ENCODE measurements around the gene EFNA3.

The EFNA3 gene

GRCh38 chr1:155049651-155050559 is 28.7 kb upstream of the EFNA3 start:
- DNase-seq: no peak

DNA sequence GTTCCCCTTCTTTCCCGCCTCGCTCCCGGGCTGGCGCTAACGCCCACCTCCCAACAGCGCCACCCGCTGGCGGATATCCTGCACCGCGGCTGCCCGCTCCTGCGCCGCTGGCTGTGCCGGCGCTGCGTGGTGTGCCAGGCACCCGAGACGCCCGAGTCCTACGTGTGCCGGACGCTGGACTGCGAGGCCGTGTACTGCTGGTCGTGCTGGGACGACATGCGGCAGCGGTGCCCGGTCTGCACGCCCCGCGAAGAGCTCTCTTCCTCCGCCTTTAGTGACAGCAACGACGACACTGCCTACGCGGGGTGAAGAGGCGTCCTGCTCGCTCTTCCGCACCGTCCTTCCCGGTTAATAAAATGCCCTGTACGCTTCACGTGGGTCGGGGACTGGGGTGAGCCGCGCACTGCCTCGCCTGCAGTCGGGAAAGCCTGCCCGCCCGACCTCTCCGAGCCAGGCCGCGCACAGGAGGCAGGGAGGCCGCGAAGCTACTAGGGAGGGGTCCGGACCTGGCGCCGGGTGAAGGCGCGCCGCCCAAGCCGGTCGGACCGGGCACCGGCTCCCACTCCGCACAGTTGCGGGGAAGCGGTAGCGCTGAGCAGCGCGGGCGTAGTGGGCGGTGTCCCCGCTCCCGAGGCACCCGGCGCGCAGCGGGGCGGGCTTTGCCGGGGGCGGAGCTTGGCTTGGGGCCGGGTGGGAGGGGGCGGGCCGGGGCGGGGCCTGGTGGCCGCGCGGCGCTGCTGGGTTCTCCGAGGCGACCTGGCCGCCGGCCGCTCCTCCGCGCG is 27.9 kb upstream of the EFNA3 start, which contains the start of gene ADAM15:
TSS of gene ADAM15 (plus strand) at position 757 of the 782 bp plus-strand sequence. CDS start 71 bp downstream, outside the sequence.
- DNase-seq: peak; percentile 31

DNA sequence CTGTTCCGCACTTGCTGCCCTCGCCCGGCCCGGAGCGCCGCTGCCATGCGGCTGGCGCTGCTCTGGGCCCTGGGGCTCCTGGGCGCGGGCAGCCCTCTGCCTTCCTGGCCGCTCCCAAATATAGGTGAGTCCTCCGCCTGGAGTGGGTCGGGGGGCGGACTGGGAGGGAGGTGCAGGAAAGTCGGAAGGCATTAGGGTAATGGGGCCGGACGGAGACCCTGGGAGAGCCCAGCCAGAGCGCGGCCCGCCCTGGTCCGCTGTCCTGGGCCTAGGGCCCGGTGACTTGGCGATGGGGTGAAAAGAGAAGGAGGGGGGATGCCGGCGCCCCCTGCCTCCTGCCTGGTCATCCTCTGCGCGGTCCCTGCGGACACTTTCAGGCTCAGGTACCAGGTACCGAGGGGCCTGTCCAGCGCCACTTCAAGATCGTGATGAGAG is 27.3 kb upstream of the EFNA3 start:
- DNase-seq: no peak

DNA sequence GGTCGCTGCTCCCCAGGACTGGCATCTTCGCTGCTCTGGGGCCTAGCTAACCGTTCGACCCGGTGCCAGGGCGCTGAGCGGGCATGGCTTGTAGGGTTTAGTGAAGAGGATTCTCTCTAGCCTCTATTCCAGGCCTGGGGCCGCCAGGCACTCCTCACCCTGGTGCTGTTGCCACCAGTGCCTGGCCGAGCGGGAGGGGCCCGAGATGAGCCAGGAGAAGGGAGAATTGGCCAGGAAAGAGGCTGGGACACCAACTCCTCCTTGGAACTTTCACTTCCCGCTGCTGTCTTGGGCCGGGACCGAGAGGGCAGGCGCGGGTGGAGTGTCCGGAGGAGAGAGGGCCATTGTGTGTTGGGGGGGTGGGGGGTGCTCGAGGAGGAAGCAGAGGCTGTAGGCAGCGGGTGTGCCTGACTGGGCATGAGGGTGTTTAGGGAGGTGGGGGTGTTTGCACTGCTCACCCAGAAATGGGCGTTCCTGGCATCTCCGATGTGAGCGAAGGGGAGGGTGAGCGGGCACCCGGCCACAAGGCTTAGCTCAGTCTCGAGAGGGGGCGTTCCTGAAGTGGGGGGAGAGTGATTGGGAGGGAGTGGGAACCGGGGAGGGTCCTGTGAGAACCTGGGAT is 26.7 kb upstream of the EFNA3 start:
- no peak for DNase-seq

DNA sequence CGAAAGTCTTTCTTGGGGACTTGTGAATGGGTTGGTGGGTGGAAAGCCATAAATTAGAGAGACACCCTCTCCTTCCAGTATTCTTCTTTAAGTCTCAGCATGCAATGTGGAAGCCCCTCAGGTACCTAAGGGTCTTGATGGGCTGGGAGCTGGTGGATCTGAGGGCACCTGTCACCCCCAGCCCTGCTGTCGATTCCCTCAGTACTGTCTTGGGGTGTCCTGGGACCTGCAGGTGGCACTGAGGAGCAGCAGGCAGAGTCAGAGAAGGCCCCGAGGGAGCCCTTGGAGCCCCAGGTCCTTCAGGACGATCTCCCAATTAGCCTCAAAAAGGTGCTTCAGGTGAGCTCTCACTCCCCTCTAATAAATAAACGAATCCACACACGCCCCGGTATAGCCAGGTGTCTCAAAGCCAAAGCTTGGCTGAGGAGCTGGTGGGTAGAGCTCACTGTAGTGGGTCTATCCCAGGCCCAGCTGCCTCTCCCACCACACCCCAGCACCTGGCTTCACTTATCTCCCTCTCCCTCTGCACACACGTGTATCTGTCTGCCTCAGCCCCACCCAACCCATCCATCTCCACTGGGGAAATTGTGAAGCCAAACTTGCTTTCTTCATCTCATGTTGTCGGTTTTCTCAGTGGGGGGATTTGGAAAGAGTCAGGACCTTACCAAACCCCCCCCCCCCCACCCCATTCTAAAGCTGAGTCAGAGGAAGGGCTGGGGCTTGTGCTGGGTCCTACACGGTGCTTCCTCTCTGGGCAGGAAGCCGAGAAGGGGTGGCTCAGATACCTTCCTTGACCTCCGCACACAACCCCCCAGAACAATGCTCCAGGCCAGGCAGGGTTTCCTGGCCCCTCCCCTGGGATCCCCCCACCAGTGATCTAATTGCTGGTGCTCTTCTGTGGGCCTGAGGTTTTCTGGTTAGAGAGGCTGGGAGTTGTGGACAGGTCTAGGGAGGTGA is 25.9 kb upstream of the EFNA3 start:
- DNase-seq: no peak

GRCh38 chr1:155053531-155054105 is 25.0 kb upstream of the EFNA3 start:
- no peak for DNase-seq

DNA sequence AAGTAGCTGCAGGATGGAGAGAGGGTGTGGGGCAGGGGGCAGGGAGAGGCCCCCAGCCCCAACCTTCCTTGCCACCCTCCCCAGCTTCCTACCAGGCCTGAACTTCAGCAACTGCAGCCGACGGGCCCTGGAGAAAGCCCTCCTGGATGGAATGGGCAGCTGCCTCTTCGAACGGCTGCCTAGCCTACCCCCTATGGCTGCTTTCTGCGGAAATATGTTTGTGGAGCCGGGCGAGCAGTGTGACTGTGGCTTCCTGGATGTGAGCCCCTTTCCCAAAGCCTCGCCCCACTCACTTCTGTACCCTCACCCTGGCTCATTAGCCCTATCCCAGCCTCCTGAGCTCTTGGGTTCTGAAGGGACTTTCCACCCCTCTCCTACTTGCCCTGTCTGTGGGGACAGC is 21.5 kb upstream of the EFNA3 start:
- no peak for DNase-seq

- DNase-seq: no peak
Measured at GRCh38 chr1:155057788-155058211, 20.8 kb upstream of the EFNA3 start.

GRCh38 chr1:155060736-155061135 is 17.9 kb upstream of the EFNA3 start:
- DNase-seq: no peak

- peak; percentile 21 for DNase-seq
Measured at GRCh38 chr1:155061381-155062150, 17.1 kb upstream of the EFNA3 start.

DNA sequence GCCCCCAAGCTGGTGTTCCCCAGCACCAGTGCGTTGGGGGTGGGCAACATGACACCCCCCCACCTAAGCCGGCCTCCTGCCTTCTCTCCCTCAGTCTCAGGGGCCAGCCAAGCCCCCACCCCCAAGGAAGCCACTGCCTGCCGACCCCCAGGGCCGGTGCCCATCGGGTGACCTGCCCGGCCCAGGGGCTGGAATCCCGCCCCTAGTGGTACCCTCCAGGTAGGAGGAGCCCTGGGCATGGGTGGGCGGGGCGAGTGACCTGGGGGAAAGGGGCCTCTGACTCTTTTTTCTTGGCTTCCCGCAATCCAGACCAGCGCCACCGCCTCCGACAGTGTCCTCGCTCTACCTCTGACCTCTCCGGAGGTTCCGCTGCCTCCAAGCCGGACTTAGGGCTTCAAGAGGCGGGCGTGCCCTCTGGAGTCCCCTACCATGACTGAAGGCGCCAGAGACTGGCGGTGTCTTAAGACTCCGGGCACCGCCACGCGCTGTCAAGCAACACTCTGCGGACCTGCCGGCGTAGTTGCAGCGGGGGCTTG is 16.4 kb upstream of the EFNA3 start:
- DNase-seq: no peak

- DNase-seq: no peak
Measured at GRCh38 chr1:155062702-155063411, 15.8 kb upstream of the EFNA3 start.

- peak; percentile 51 for DNase-seq
Measured at GRCh38 chr1:155063550-155064110, 15.0 kb upstream of the EFNA3 start, which contains the start of gene EFNA4. Gene EFNA4, plus strand, starts transcription at chr1:155063740. Its CDS starts 84 bp downstream, at chr1:155063824.

- no peak for DNase-seq
Measured at GRCh38 chr1:155064111-155064831, 14.4 kb upstream of the EFNA3 start.

- DNase-seq: no peak
Measured at GRCh38 chr1:155064832-155065429, 13.7 kb upstream of the EFNA3 start.

DNA sequence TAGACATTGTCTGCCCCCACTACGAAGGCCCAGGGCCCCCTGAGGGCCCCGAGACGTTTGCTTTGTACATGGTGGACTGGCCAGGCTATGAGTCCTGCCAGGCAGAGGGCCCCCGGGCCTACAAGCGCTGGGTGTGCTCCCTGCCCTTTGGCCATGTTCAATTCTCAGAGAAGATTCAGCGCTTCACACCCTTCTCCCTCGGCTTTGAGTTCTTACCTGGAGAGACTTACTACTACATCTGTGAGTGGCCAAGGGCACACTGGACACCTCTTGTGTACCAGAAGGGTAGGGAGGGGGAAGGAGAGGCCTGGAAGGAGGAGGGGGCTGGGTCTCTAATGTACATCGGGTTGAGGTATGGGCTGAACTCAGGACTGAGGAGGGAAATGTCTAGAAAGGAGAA is 11.9 kb upstream of the EFNA3 start:
- no peak for DNase-seq

- DNase-seq: no peak
Measured at GRCh38 chr1:155068599-155068998, 10.0 kb upstream of the EFNA3 start.

- peak; percentile 42 for DNase-seq
Measured at GRCh38 chr1:155069551-155070157, 9.0 kb upstream of the EFNA3 start.
